Measurements from ENCODE around the gene RTP2. TPM values are rescaled to one million over a fixed set of nuclear protein-coding genes. Genes with fewer than 3 reads are reported as not detected.

The RTP2 gene
- total and polyA plus RNA-seq, 9 of the 15 experiments (the other 6 are each of a cell fraction or from before 2014, with no cell fraction given): not detected

DNA sequence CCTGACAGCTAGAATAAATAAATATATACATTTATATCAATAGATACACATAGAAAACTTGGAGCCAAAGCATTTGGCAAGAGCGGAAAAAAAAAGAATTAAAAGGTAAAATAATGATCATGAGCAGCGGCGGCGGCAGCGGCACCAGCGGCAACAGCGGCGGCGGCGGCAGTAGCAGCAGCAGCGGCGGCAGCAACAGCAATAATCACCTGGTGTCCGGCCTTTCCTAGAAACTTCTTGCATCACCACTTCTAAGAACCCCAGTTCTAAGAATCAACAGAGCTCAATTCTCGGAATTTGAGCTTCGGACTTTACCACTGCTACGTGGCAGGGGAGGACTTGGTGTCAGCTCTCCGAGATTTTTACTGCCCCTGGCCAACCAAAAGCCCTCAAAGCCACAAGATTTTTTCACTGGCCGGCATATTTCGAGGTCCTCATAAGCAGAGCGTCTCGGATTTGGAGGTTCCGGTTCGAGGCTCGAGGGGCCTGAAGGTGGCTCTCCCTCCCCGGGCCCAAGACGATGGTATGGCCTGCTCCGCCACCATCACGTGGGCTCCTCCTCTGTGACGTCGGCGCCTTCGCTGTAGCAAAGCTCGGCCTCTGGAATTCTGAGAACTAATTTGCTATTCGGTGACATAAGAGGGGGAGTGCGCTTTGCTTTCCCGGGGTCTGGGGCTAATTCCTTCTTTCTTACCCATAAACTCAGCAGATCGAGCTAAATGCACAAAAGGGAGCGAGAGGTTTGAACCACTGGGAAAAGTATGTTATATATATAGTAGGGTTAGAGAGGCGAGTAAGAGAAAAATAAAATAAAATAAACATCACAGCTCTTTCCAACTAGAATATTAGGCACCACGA, 43.1 kb upstream of the RTP2 start, which contains the start of gene BCL6 (continued):
- TF ChIP-seq SAP30 (IDR thresholded peaks at IDR 0.05; ENCODE audit: borderline replicate concordance, insufficient read depth, low read depth, low read length, poor library complexity, severe bottlenecking) (peak; percentile 9), POLR2A (conservative IDR thresholded peaks at IDR 0.05) (peak; percentile 90), CHD1 (IDR thresholded peaks at IDR 0.05; ENCODE audit: low read length) (no peak), ZZZ3 (IDR thresholded peaks at IDR 0.05) (no peak), BCL6 (CRISPR knock-in tag; IDR thresholded peaks at IDR 0.05) (no peak), U2AF1 (optimal IDR thresholded peaks at IDR 0.05; ENCODE audit: low read depth, low read length) (no peak), MTA3 (IDR thresholded peaks at IDR 0.05; ENCODE audit: borderline replicate concordance) (peak; percentile 51), MAFF (IDR thresholded peaks at IDR 0.05; ENCODE audit: low read length) (peak; percentile 76), SP1 (CRISPR knock-in tag; IDR thresholded peaks at IDR 0.05) (peak; percentile 70), GTF2F1 (IDR thresholded peaks at IDR 0.05; ENCODE audit: low read depth, low read length) (0 out of 2 replicates have a peak, but pooled peaks have one; percentile 71), POLR3G (IDR thresholded peaks at IDR 0.05; ENCODE audit: extremely low read depth, insufficient read length, insufficient replicate concordance) (no peak), FOXJ2 (tag; IDR thresholded peaks at IDR 0.05) (peak; percentile 92), POLR2AphosphoS5 (IDR thresholded peaks at IDR 0.05; ENCODE audit: control insufficient read depth, insufficient read depth, low read depth, low read length) (peak; percentile 93), BMI1 (IDR thresholded peaks at IDR 0.05; ENCODE audit: low read length) (no peak)
- TF ChIP-seq, protein P1, sequence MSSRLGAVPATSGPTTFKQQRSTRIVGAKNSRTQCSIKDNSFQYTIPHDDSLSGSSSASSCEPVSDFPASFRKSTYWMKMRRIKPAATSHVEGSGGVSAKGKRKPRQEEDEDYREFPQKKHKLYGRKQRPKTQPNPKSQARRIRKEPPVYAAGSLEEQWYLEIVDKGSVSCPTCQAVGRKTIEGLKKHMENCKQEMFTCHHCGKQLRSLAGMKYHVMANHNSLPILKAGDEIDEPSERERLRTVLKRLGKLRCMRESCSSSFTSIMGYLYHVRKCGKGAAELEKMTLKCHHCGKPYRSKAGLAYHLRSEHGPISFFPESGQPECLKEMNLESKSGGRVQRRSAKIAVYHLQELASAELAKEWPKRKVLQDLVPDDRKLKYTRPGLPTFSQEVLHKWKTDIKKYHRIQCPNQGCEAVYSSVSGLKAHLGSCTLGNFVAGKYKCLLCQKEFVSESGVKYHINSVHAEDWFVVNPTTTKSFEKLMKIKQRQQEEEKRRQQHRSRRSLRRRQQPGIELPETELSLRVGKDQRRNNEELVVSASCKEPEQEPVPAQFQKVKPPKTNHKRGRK (tag; IDR thresholded peaks at IDR 0.05): no peak
- TF ChIP-seq, protein P2, sequence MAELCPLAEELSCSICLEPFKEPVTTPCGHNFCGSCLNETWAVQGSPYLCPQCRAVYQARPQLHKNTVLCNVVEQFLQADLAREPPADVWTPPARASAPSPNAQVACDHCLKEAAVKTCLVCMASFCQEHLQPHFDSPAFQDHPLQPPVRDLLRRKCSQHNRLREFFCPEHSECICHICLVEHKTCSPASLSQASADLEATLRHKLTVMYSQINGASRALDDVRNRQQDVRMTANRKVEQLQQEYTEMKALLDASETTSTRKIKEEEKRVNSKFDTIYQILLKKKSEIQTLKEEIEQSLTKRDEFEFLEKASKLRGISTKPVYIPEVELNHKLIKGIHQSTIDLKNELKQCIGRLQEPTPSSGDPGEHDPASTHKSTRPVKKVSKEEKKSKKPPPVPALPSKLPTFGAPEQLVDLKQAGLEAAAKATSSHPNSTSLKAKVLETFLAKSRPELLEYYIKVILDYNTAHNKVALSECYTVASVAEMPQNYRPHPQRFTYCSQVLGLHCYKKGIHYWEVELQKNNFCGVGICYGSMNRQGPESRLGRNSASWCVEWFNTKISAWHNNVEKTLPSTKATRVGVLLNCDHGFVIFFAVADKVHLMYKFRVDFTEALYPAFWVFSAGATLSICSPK (IDR thresholded peaks at IDR 0.05; ENCODE audit: borderline replicate concordance): 0 out of 2 replicates have a peak, but pooled peaks have one; percentile 22
- TF ChIP-seq, protein P3, sequence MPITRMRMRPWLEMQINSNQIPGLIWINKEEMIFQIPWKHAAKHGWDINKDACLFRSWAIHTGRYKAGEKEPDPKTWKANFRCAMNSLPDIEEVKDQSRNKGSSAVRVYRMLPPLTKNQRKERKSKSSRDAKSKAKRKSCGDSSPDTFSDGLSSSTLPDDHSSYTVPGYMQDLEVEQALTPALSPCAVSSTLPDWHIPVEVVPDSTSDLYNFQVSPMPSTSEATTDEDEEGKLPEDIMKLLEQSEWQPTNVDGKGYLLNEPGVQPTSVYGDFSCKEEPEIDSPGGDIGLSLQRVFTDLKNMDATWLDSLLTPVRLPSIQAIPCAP (CRISPR knock-in tag; IDR thresholded peaks at IDR 0.05; ENCODE audit: borderline replicate concordance): no peak
- TF ChIP-seq, protein P4, sequence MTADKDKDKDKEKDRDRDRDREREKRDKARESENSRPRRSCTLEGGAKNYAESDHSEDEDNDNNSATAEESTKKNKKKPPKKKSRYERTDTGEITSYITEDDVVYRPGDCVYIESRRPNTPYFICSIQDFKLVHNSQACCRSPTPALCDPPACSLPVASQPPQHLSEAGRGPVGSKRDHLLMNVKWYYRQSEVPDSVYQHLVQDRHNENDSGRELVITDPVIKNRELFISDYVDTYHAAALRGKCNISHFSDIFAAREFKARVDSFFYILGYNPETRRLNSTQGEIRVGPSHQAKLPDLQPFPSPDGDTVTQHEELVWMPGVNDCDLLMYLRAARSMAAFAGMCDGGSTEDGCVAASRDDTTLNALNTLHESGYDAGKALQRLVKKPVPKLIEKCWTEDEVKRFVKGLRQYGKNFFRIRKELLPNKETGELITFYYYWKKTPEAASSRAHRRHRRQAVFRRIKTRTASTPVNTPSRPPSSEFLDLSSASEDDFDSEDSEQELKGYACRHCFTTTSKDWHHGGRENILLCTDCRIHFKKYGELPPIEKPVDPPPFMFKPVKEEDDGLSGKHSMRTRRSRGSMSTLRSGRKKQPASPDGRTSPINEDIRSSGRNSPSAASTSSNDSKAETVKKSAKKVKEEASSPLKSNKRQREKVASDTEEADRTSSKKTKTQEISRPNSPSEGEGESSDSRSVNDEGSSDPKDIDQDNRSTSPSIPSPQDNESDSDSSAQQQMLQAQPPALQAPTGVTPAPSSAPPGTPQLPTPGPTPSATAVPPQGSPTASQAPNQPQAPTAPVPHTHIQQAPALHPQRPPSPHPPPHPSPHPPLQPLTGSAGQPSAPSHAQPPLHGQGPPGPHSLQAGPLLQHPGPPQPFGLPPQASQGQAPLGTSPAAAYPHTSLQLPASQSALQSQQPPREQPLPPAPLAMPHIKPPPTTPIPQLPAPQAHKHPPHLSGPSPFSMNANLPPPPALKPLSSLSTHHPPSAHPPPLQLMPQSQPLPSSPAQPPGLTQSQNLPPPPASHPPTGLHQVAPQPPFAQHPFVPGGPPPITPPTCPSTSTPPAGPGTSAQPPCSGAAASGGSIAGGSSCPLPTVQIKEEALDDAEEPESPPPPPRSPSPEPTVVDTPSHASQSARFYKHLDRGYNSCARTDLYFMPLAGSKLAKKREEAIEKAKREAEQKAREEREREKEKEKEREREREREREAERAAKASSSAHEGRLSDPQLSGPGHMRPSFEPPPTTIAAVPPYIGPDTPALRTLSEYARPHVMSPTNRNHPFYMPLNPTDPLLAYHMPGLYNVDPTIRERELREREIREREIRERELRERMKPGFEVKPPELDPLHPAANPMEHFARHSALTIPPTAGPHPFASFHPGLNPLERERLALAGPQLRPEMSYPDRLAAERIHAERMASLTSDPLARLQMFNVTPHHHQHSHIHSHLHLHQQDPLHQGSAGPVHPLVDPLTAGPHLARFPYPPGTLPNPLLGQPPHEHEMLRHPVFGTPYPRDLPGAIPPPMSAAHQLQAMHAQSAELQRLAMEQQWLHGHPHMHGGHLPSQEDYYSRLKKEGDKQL (CRISPR knock-in tag; IDR thresholded peaks at IDR 0.05; ENCODE audit: borderline replicate concordance): no peak

Data from K562 (cell line).